ENCODE data around the gene ADCK1. TPM values are rescaled to one million over a fixed set of nuclear protein-coding genes. Genes with fewer than 3 reads are reported as not detected.

The ADCK1 gene
- total RNA-seq, 2 experiments from 2014 or later = 7.1 to 8.7 TPM

GRCh38 chr14:77965050-77965449, 165.1 kb downstream of the ADCK1 start:
- H3K4me3 ChIP-seq (ENCODE audit: low read length) = no peak overlapping the region
- H3K27ac ChIP-seq (ENCODE audit: low read depth in 1 of 2, low read length in 2 of 2) = no peak overlapping the region
- H3K36me3 ChIP-seq (ENCODE audit: insufficient read depth, low read length) = no peaks in the 10 kb centered on the region
- H3K4me1 Mint-ChIP-seq (ENCODE audit: low read depth) = no peaks in the 10 kb centered on the region
- H3K9me3 Mint-ChIP-seq = no peaks in the 10 kb centered on the region
- H3K27ac Mint-ChIP-seq = no peak overlapping the region
- no peak for TF ChIP-seq CTCF (IDR thresholded peaks at IDR 0.05)
- ATAC-seq (ENCODE audit: poor library complexity) = no peak
- intact Hi-C loops (cut with DNase I, micrococcal nuclease) = no loop called here
- POLR2A ChIA-PET = no interaction called here
- H3K27me3 Mint-ChIP-seq = peaks cover 60% of the 10 kb centered on the region
- DNase-seq = no peak
- CTCF ChIA-PET = no interaction called here
- no peaks in the 10 kb centered on the region for H3K9me3 ChIP-seq (ENCODE audit: control insufficient read depth in 1 of 2, insufficient read depth in 1 of 2, low read length in 2 of 2)
- H3K4me3 Mint-ChIP-seq = no peak overlapping the region
- H3K36me3 Mint-ChIP-seq (ENCODE audit: low read depth) = no peaks in the 10 kb centered on the region
- H3K27me3 ChIP-seq (ENCODE audit: control insufficient read depth in 1 of 2, insufficient read depth in 2 of 2, low read length in 2 of 2) = peaks cover 13 to 14% of the 10 kb centered on the region in 2 experiments
- H3K4me1 ChIP-seq (ENCODE audit: insufficient read depth, low read length) = peaks cover 4% of the 10 kb centered on the region

- Histone ChIP-seq H3K27me3 (ENCODE audit: control insufficient read depth in 1 of 2, insufficient read depth in 2 of 2, low read length in 2 of 2) (peaks cover 14 to 16% of the 10 kb centered on the region in 2 experiments), H3K36me3 (ENCODE audit: insufficient read depth, low read length) (no peaks in the 10 kb centered on the region), H3K4me3 (ENCODE audit: low read length) (no peak overlapping the region), H3K9me3 (ENCODE audit: control insufficient read depth in 1 of 2, insufficient read depth in 1 of 2, low read length in 2 of 2) (no peaks in the 10 kb centered on the region), H3K27ac (ENCODE audit: low read depth in 1 of 2, low read length in 2 of 2) (no peak overlapping the region), H3K4me1 (ENCODE audit: insufficient read depth, low read length) (peaks cover 4% of the 10 kb centered on the region)
- POLR2A ChIA-PET = no interaction called here
- no peak for ATAC-seq (ENCODE audit: poor library complexity)
- CTCF ChIA-PET = no interaction called here
- intact Hi-C loops (cut with DNase I, micrococcal nuclease) = no loop called here
- H3K36me3 Mint-ChIP-seq (ENCODE audit: low read depth) = no peaks in the 10 kb centered on the region
- DNase-seq = no peak
- H3K4me1 Mint-ChIP-seq (ENCODE audit: low read depth) = no peaks in the 10 kb centered on the region
- H3K9me3 Mint-ChIP-seq = no peaks in the 10 kb centered on the region
- peaks cover 61% of the 10 kb centered on the region for H3K27me3 Mint-ChIP-seq
- no peak overlapping the region for H3K4me3 Mint-ChIP-seq
- TF ChIP-seq CTCF (IDR thresholded peaks at IDR 0.05) = no peak
- no peak overlapping the region for H3K27ac Mint-ChIP-seq
Measured at GRCh38 chr14:77965919-77966435, 166.1 kb downstream of the ADCK1 start.

GRCh38 chr14:77967110-77967509, 167.2 kb downstream of the ADCK1 start:
- peaks cover 53% of the 10 kb centered on the region for H3K27me3 Mint-ChIP-seq
- CTCF ChIA-PET = no interaction called here
- H3K4me3 Mint-ChIP-seq = no peak overlapping the region

More at GRCh38 chr14:77967110-77967509, 167.2 kb downstream of the ADCK1 start:
- Histone ChIP-seq H3K9me3 (ENCODE audit: control insufficient read depth in 1 of 2, insufficient read depth in 1 of 2, low read length in 2 of 2) (no peaks in the 10 kb centered on the region), H3K4me3 (ENCODE audit: low read length) (no peak overlapping the region), H3K27ac (ENCODE audit: low read depth in 1 of 2, low read length in 2 of 2) (no peak overlapping the region), H3K27me3 (ENCODE audit: control insufficient read depth in 1 of 2, insufficient read depth in 2 of 2, low read length in 2 of 2) (peaks cover 14 to 16% of the 10 kb centered on the region in 2 experiments), H3K36me3 (ENCODE audit: insufficient read depth, low read length) (no peaks in the 10 kb centered on the region), H3K4me1 (ENCODE audit: insufficient read depth, low read length) (peaks cover 4% of the 10 kb centered on the region)
- no peak for TF ChIP-seq CTCF (IDR thresholded peaks at IDR 0.05)
- no peaks in the 10 kb centered on the region for H3K4me1 Mint-ChIP-seq (ENCODE audit: low read depth)
- no peaks in the 10 kb centered on the region for H3K9me3 Mint-ChIP-seq
- POLR2A ChIA-PET = no interaction called here
- intact Hi-C loops (cut with DNase I, micrococcal nuclease) = no loop called here
- ATAC-seq (ENCODE audit: poor library complexity) = no peak
- H3K27ac Mint-ChIP-seq = no peak overlapping the region
- no peak for DNase-seq
- H3K36me3 Mint-ChIP-seq (ENCODE audit: low read depth) = no peaks in the 10 kb centered on the region
